ENCODE measurements around the gene CTSE. TPM values are rescaled to one million over a fixed set of nuclear protein-coding genes. Genes with fewer than 3 reads are reported as not detected.

The CTSE gene
- total and polyA plus RNA-seq, 2 of the 4 experiments (the other 2 are of a cell fraction), result not detected

DNA sequence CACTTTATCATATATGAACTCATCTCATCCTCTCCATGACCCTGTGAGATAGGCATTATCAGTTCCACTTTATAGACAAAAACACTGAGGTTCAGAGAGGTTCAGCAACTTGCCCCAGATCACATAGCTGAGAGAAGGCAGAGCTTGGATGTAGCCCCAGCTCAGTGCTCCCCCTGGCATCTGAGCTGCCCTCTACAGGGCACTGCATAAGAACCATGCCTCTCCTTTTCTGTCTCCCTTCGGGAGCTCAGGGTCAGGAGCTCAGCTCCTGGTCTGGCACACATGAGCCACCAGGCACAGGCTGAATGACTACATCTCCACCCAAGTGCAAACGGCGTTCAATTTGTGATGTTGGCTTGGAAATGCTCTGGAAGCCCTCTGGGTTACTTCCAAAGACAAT lies 37.4 kb downstream of the CTSE start:
- WGBS, 2 experiments (ENCODE audit: extremely low coverage in 2 of 2, insufficient read length in 1 of 2), result no CpG with 5 or more reads among the region's 3 CpGs
- Histone ChIP-seq H3K4me3 (ENCODE audit: insufficient read depth, low read depth, low read length) (no peak overlapping the region), H3K56ac (ENCODE audit: extremely low read depth, insufficient read depth, low read length) (no peak overlapping the region), H3K79me1 (ENCODE audit: low read depth in 1 of 2, low read length in 2 of 2) (no peaks in the 10 kb centered on the region), H2AK5ac (ENCODE audit: low read depth, low read length) (no peak overlapping the region), H3K27me3 (ENCODE audit: control insufficient read depth, insufficient read depth, low read length) (no peaks in the 10 kb centered on the region), H2BK5ac (ENCODE audit: low read depth, low read length, poor library complexity, severe bottlenecking) (no peak overlapping the region), H2AFZ (replicated peaks; ENCODE audit: low read length, poor library complexity) (no peak overlapping the region), H4K91ac (ENCODE audit: insufficient read depth, low read depth, low read length) (no peak overlapping the region), H4K8ac (ENCODE audit: low read depth in 2 of 2, low read length in 2 of 2) (no peak overlapping the region), H3K4ac (ENCODE audit: low read depth, low read length) (no peak overlapping the region), H4K5ac (ENCODE audit: low read depth, low read length) (no peak overlapping the region), H3K14ac (replicated peaks; ENCODE audit: low read depth, low read length) (no peak overlapping the region), H3K9me1 (ENCODE audit: insufficient read depth, low read length) (no peaks in the 10 kb centered on the region), H3K23ac (ENCODE audit: low read depth, low read length) (no peak overlapping the region), H4K20me1 (ENCODE audit: insufficient read depth, low read length) (no peaks in the 10 kb centered on the region), H2BK120ac (ENCODE audit: low read depth, low read length) (no peak overlapping the region), H3K9me3 (ENCODE audit: control insufficient read depth, insufficient read depth, low read length) (no peaks in the 10 kb centered on the region), H3K4me1 (ENCODE audit: control insufficient read depth, insufficient read depth, low read length) (no peaks in the 10 kb centered on the region), H3K36me3 (ENCODE audit: control insufficient read depth, insufficient read depth, low read length) (no peaks in the 10 kb centered on the region; the same call in 1 of the 2 replicates), H3K18ac (ENCODE audit: low read depth, low read length) (no peak overlapping the region), H2BK15ac (ENCODE audit: low read depth, low read length) (no peak overlapping the region), H2BK20ac (ENCODE audit: low read depth, low read length) (no peak overlapping the region), H2AK9ac (replicated peaks; ENCODE audit: low read depth, low read length, poor library complexity) (no peak overlapping the region), H3K9ac (ENCODE audit: low read depth, low read length) (no peak overlapping the region), H3K4me2 (ENCODE audit: low read depth, low read length) (no peak overlapping the region), H3K27ac (ENCODE audit: insufficient read depth, low read length) (no peak overlapping the region)
- no peak for TF ChIP-seq NFE2L2 (IDR thresholded peaks at IDR 0.05; ENCODE audit: low read depth, low read length)
- TF ChIP-seq, protein P1, sequence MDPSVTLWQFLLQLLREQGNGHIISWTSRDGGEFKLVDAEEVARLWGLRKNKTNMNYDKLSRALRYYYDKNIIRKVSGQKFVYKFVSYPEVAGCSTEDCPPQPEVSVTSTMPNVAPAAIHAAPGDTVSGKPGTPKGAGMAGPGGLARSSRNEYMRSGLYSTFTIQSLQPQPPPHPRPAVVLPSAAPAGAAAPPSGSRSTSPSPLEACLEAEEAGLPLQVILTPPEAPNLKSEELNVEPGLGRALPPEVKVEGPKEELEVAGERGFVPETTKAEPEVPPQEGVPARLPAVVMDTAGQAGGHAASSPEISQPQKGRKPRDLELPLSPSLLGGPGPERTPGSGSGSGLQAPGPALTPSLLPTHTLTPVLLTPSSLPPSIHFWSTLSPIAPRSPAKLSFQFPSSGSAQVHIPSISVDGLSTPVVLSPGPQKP (IDR thresholded peaks at IDR 0.05; ENCODE audit: borderline replicate concordance, low read depth, low read length), result no peak
- no peak for TF ChIP-seq CEBPB (IDR thresholded peaks at IDR 0.05; ENCODE audit: low read depth, low read length)
- no peak for TF ChIP-seq POLR2A (IDR thresholded peaks at IDR 0.05; ENCODE audit: low read depth, low read length)
- TF ChIP-seq SMC3 (IDR thresholded peaks at IDR 0.05; ENCODE audit: low read depth, low read length), result no peak
- no peak for TF ChIP-seq RCOR1 (IDR thresholded peaks at IDR 0.05; ENCODE audit: insufficient replicate concordance, low read length)
- no peak for TF ChIP-seq MAFK (IDR thresholded peaks at IDR 0.05; ENCODE audit: low read depth, low read length)
- 0 out of 2 replicates have a peak, but pooled peaks have one; percentile 2 for TF ChIP-seq CTCF (conservative IDR thresholded peaks at IDR 0.05; ENCODE audit: low read depth, low read length)
- TF ChIP-seq, protein P2, sequence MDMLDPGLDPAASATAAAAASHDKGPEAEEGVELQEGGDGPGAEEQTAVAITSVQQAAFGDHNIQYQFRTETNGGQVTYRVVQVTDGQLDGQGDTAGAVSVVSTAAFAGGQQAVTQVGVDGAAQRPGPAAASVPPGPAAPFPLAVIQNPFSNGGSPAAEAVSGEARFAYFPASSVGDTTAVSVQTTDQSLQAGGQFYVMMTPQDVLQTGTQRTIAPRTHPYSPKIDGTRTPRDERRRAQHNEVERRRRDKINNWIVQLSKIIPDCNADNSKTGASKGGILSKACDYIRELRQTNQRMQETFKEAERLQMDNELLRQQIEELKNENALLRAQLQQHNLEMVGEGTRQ (IDR thresholded peaks at IDR 0.05; ENCODE audit: low read depth, low read length), result no peak
- in situ Hi-C loops (cut with MboI; ENCODE audit: low sequenced_read_pairs) (loop anchor here (10.0 kb wide), 1 partner anchor 331 kb away; no protein-coding TSS in a partner anchor), intact Hi-C loops (cut with micrococcal nuclease) (no loop called here), dilution Hi-C loops (cut with HindIII; ENCODE audit: low sequenced_read_pairs, unreplicated experiment) (no loop called here)
- no TSS peak for BruUV-seq (replicated peaks)
- CTCF ChIA-PET, result interaction anchor here (1.0 to 4.3 kb wide), 3 partner anchors 9 to 119 kb away, joined by 3 to 34 read pairs (median 19); no protein-coding TSS in a partner anchor
- ATAC-seq (ENCODE audit: low read depth), result no peak
- POLR2A ChIA-PET (ENCODE audit: unreplicated experiment), result interaction anchor here (0.6 kb wide), 1 partner anchor 464 kb away, joined by 4 read pairs; no protein-coding TSS in a partner anchor
- no peak for DNase-seq
